Osteoblast (primary cell): Measurements from ENCODE around the gene TCF7L2. TPM values are rescaled to one million over a fixed set of nuclear protein-coding genes. Genes with fewer than 3 reads are reported as not detected.

Experiments used
- DNase-seq: peaks from one replicate; pipeline ENCODE4 v3.0.0; 2011; ENCODE audit warnings: low spot score, mixed read lengths; ENCODE audit not compliant: insufficient read length; ENCODE audit errors: missing footprints
- H2AFZ ChIP-seq: 2 replicates; pipeline ENCODE4 v1.6.0; 2011; ENCODE audit warnings: mild to moderate bottlenecking, low read length
- H3K27ac ChIP-seq: 2 replicates; pipeline ENCODE4 v1.5.1; 2011; ENCODE audit warnings: mild to moderate bottlenecking, low read depth, low read length, moderate library complexity
- H3K27me3 ChIP-seq: 2 replicates; pipeline ENCODE4 v1.6.0; 2012; ENCODE audit warnings: mild to moderate bottlenecking, control low read depth, inconsistent platforms, low read length, moderate library complexity; ENCODE audit not compliant: insufficient read depth
- H3K36me3 ChIP-seq: 2 replicates; pipeline ENCODE4 v1.5.1; 2011; ENCODE audit warnings: mild to moderate bottlenecking, low read length, control low read depth, moderate library complexity; ENCODE audit not compliant: insufficient read depth
- H3K4me1 ChIP-seq: 2 replicates; pipeline ENCODE4 v1.5.1; 2011; ENCODE audit warnings: mild to moderate bottlenecking, low read length, control low read depth, moderate library complexity; ENCODE audit not compliant: insufficient read depth
- H3K4me2 ChIP-seq: 2 replicates; pipeline ENCODE4 v1.6.0; 2011; ENCODE audit warnings: mild to moderate bottlenecking, low read length; ENCODE audit not compliant: insufficient read depth
- H3K4me3 ChIP-seq: fragments of 200-600 bp; sonication (generic); 3 replicates; pipeline ENCODE4 v1.5.1; 2012; ENCODE audit warnings: mild to moderate bottlenecking, low read length, inconsistent platforms; ENCODE audit not compliant: insufficient read depth
- H3K79me2 ChIP-seq: 2 replicates; pipeline ENCODE4 v1.6.0; 2012; ENCODE audit warnings: mild to moderate bottlenecking, low read length, control low read depth, inconsistent platforms; ENCODE audit not compliant: insufficient read depth
- H3K9me3 ChIP-seq: 2 replicates; pipeline ENCODE4 v1.5.1; 2011; ENCODE audit warnings: low read depth, low read length, control low read depth
- H4K20me1 ChIP-seq: 2 replicates; pipeline ENCODE4 v1.6.0; 2012; ENCODE audit warnings: mild to moderate bottlenecking, low read length, control low read depth; ENCODE audit not compliant: insufficient read depth
- CTCF ChIP-seq: IDR thresholded peaks from 2 replicates; pipeline ENCODE4 v1.5.1; 2011; ENCODE audit warnings: mild to moderate bottlenecking, low read depth, low read length, moderate library complexity; ENCODE audit errors: extremely low read depth
- total RNA-seq: library from RNA; depleted of rRNA; stranded (reverse); fragments of >200 nt; gene quantifications from 2 replicates; pipeline ENCODE4 v1.2.3, GENCODE V29; 2012

Gene TCF7L2
- total RNA-seq, 1 donor = 9.0 TPM

GRCh38 chr10:113093188-113094113 lies 143.4 kb downstream of the TCF7L2 start:
- no peak for DNase-seq

GRCh38 chr10:113094114-113094486 lies 144.1 kb downstream of the TCF7L2 start:
- no peaks in the 10 kb centered on the region for H3K79me2 ChIP-seq
- peak overlapping the region; percentile 52 for H3K27ac ChIP-seq
- H3K36me3 ChIP-seq = no peaks in the 10 kb centered on the region
- H3K4me3 ChIP-seq = peak overlapping the region; percentile 22
- no peaks in the 10 kb centered on the region for H3K9me3 ChIP-seq
- H3K4me1 ChIP-seq = peaks cover 13% of the 10 kb centered on the region
- peak; percentile 75 for DNase-seq
- TF ChIP-seq CTCF = no peak
- no peaks in the 10 kb centered on the region for H3K27me3 ChIP-seq
- no peaks in the 10 kb centered on the region for H4K20me1 ChIP-seq
- peak overlapping the region; percentile 38 for H3K4me2 ChIP-seq
- no peak overlapping the region for H2AFZ ChIP-seq

More at GRCh38 chr10:113093188-113094113, 143.4 kb downstream of the TCF7L2 start:
- H3K27ac ChIP-seq = peak overlapping the region; percentile 52
- no peaks in the 10 kb centered on the region for H3K79me2 ChIP-seq
- H2AFZ ChIP-seq = no peak overlapping the region
- no peaks in the 10 kb centered on the region for H4K20me1 ChIP-seq
- peak overlapping the region; percentile 22 for H3K4me3 ChIP-seq
- H3K4me1 ChIP-seq = peaks cover 13% of the 10 kb centered on the region
- H3K36me3 ChIP-seq = no peaks in the 10 kb centered on the region
- no peaks in the 10 kb centered on the region for H3K27me3 ChIP-seq
- no peaks in the 10 kb centered on the region for H3K9me3 ChIP-seq
- no peak for TF ChIP-seq CTCF
- peak overlapping the region; percentile 38 for H3K4me2 ChIP-seq

DNA sequence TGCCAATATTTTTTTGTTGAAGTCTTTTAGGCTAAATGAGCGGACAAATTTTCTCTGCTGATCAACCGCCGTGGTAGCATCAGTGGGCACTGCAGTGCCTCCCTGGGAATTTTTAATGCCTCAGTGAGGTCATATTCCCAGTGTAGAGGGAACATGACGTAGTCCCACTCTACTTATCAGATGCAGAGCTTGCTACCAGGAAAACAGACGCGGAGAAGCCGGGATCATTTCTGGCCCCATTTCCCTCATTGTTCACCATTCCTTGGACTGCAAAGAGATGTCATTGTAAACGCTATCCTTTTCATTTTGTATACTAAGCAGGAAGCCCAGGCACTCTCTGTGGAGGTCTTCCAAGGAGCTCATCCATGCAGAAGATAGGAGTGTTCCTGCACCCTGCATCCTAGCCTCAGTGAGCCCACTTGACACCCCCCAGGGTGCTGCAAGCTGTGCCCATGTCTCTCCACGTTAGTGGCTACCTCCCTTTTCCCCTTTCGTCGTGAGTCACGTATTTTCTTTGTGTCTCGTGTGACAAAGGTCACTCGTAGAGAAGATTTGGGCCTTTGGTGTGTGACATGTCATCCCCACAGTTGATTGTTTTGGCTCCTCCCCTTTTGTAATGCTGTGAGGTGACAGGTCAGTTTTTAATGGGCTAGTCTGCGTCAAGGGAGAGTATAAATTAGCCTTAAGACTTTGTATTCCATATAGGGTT lies 145.5 kb downstream of the TCF7L2 start:
- Histone ChIP-seq H3K36me3 (no peaks in the 10 kb centered on the region), H3K4me3 (no peak overlapping the region), H3K27ac (no peak overlapping the region), H2AFZ (no peak overlapping the region), H3K79me2 (no peaks in the 10 kb centered on the region), H3K27me3 (no peaks in the 10 kb centered on the region), H3K9me3 (no peaks in the 10 kb centered on the region), H4K20me1 (no peaks in the 10 kb centered on the region), H3K4me1 (peaks cover 13% of the 10 kb centered on the region), H3K4me2 (no peak overlapping the region)
- no peak for DNase-seq
- no peak for TF ChIP-seq CTCF
